Fibroblast of lung (primary cell): ENCODE results near the gene DRAXIN. TPM values are rescaled to one million over a fixed set of nuclear protein-coding genes. Genes with fewer than 3 reads are reported as not detected.
"Not testable (repeated sequence)": the region's sequence is repeated elsewhere in the genome, so short reads cannot be mapped to it uniquely, and the experiment has no call there.

ENCODE experiments used
- DNase-seq, 2 donors: peaks; one replicate each; pipeline versions ENCODE4 v3.0.0 to v3.0.0-alpha.2; 2010; ENCODE audit warnings: low read depth in 2 of 2
- H2AFZ ChIP-seq: 2 replicates; pipeline ENCODE4 v1.5.1; 2012; ENCODE audit warnings: low read length, control low read depth, inconsistent platforms
- H3K27ac ChIP-seq: 2 replicates; pipeline ENCODE4 v1.5.1; 2011; ENCODE audit warnings: low read length, control low read depth; ENCODE audit not compliant: insufficient read depth
- H3K27me3 ChIP-seq: 2 replicates; pipeline ENCODE4 v1.5.1; 2011; ENCODE audit warnings: mild to moderate bottlenecking, low read length; ENCODE audit not compliant: control insufficient read depth, insufficient read depth
- H3K36me3 ChIP-seq: 2 replicates; pipeline ENCODE4 v1.5.1; 2011; ENCODE audit warnings: low read length; ENCODE audit not compliant: control insufficient read depth, insufficient read depth
- H3K4me1 ChIP-seq: 2 replicates; pipeline ENCODE4 v1.5.1; 2011; ENCODE audit warnings: low read length; ENCODE audit not compliant: control insufficient read depth, insufficient read depth; ENCODE audit errors: extremely low read depth
- H3K4me2 ChIP-seq: 2 replicates; pipeline ENCODE4 v1.5.1; 2011; ENCODE audit warnings: low read length, control low read depth; ENCODE audit not compliant: insufficient read depth; ENCODE audit errors: extremely low read depth
- H3K4me3 ChIP-seq, 4 experiments: fragments of 200-600 bp in 1 of 4; sonication (generic) in 1 of 4; replicated peaks in 1 of 4; 2 replicates each; pipeline ENCODE4 v1.5.1; 2011 to 2016; ENCODE audit warnings: low read length in 4 of 4, low read depth in 3 of 4, mild to moderate bottlenecking in 3 of 4, control low read depth in 2 of 4, inconsistent platforms in 1 of 4, mixed read lengths in 1 of 4; ENCODE audit not compliant: insufficient read depth in 1 of 4; ENCODE audit errors: control extremely low read depth in 1 of 4
- H3K79me2 ChIP-seq: 2 replicates; pipeline ENCODE4 v1.5.1; 2012; ENCODE audit warnings: mild to moderate bottlenecking, low read length, inconsistent platforms; ENCODE audit not compliant: control insufficient read depth, insufficient read depth
- H3K9ac ChIP-seq: 2 replicates; pipeline ENCODE4 v1.5.1; 2011; ENCODE audit warnings: mild to moderate bottlenecking, low read length, control low read depth; ENCODE audit not compliant: insufficient read depth
- H3K9me3 ChIP-seq: 2 replicates; pipeline ENCODE4 v1.5.1; 2012; ENCODE audit warnings: low read depth, low read length; ENCODE audit not compliant: control insufficient read depth, insufficient read depth
- H4K20me1 ChIP-seq: 2 replicates; pipeline ENCODE4 v1.5.1; 2011; ENCODE audit warnings: low read length; ENCODE audit not compliant: control insufficient read depth, insufficient read depth; ENCODE audit errors: extremely low read depth
- CTCF ChIP-seq, 2 donors: IDR thresholded peaks in 1 of 2; conservative IDR thresholded peaks in 1 of 2; 1 replicate in 1 of 2; 2 replicates in 1 of 2; pipeline ENCODE4 v1.5.1; 2011 to 2012; ENCODE audit warnings: low read length in 2 of 2, control low read depth in 1 of 2, inconsistent platforms in 1 of 2, low read depth in 1 of 2, mild to moderate bottlenecking in 1 of 2
- EZH2 ChIP-seq: IDR thresholded peaks from 2 replicates; pipeline ENCODE4 v1.5.1; 2012; ENCODE audit warnings: low read length, control low read depth, mild to moderate bottlenecking; ENCODE audit errors: missing control alignments
- polyA minus RNA-seq: library from RNA; depleted of rRNA, polyadenylated mRNA; stranded (reverse); fragments of >200 nt; gene quantifications from 2 replicates; pipeline ENCODE4 v1.2.3, GENCODE V29; 2011; ENCODE audit warnings: low replicate concordance
- polyA plus RNA-seq, 2 donors: library from polyadenylated mRNA; depleted of rRNA in 1 of 2; stranded (reverse) in 1 of 2; unstranded in 1 of 2; fragments of >200 nt; gene quantifications; 2 replicates each; pipeline ENCODE4 v1.2.1, GENCODE V29; 2011 to 2012; ENCODE audit warnings: missing spikeins in 1 of 2
- total RNA-seq: library from RNA; depleted of rRNA; stranded (reverse); fragments of >200 nt; gene quantifications from 2 replicates; pipeline ENCODE4 v1.2.1, GENCODE V29; 2014

The DRAXIN gene
- total RNA-seq (0.50 and 0.51 TPM in 2 replicates), polyA plus RNA-seq (0.03 and 0.21 TPM in 2 replicates), polyA minus RNA-seq (0.37 TPM in 1 of 2 replicates, not detected in the other)
- 0.03 and 0.25 TPM in 2 replicates for polyA plus RNA-seq (2012)

GRCh38 chr1:11691302-11691914 is at the start of gene DRAXIN:
Gene DRAXIN, plus strand, starts transcription at chr1:11691710. Its CDS starts 14,549 bp downstream, at chr1:11706259.
- Histone ChIP-seq H4K20me1 (no peaks in the 10 kb centered on the region), H3K4me1 (peaks cover 8% of the 10 kb centered on the region), H3K9me3 (no peaks in the 10 kb centered on the region), H3K79me2 (no peaks in the 10 kb centered on the region), H3K36me3 (no peaks in the 10 kb centered on the region), H3K4me3 (peak within 1 kb of the TSS in 1 of 4 experiments; percentile 44), H3K4me2 (peak within 1 kb of the TSS; percentile 25), H3K27me3 (peaks cover 40% of the 10 kb centered on the region), H3K9ac (no peak within 1 kb of the TSS), H2AFZ (no peak within 1 kb of the TSS), H3K27ac (no peak within 1 kb of the TSS)
- no peak for TF ChIP-seq CTCF (conservative IDR thresholded peaks at IDR 0.05 in 1 of 2, IDR thresholded peaks at IDR 0.05 in 1 of 2; ENCODE audit: low read depth in 1 of 2, low read length in 2 of 2)
- TF ChIP-seq EZH2, result no peak
- peak in 1 of 2 donors; percentile 16 for DNase-seq

- H3K4me2 ChIP-seq, result no peak overlapping the region
- no peak for DNase-seq
- H4K20me1 ChIP-seq, result no peaks in the 10 kb centered on the region
- H3K27ac ChIP-seq, result no peak overlapping the region
- no peaks in the 10 kb centered on the region for H3K79me2 ChIP-seq
- no peak overlapping the region for H3K9ac ChIP-seq
- H2AFZ ChIP-seq, result no peak overlapping the region
- H3K4me1 ChIP-seq, result no peaks in the 10 kb centered on the region
- H3K4me3 ChIP-seq, result no peak overlapping the region
- no peaks in the 10 kb centered on the region for H3K9me3 ChIP-seq
- TF ChIP-seq EZH2 (no peak), CTCF (conservative IDR thresholded peaks at IDR 0.05 in 1 of 2, IDR thresholded peaks at IDR 0.05 in 1 of 2; ENCODE audit: low read depth in 1 of 2, low read length in 2 of 2) (no peak)
- no peaks in the 10 kb centered on the region for H3K36me3 ChIP-seq
- H3K27me3 ChIP-seq, result peaks cover 5% of the 10 kb centered on the region
Observed at GRCh38 chr1:11641776-11642305, 49.7 kb upstream of the DRAXIN start.

- TF ChIP-seq CTCF (conservative IDR thresholded peaks at IDR 0.05 in 1 of 2, IDR thresholded peaks at IDR 0.05 in 1 of 2; ENCODE audit: low read depth in 1 of 2, low read length in 2 of 2), result peak; percentile 98 to 99
- H3K27ac ChIP-seq, H2AFZ ChIP-seq, H3K36me3 ChIP-seq, H4K20me1 ChIP-seq, H3K9ac ChIP-seq, H3K4me3 ChIP-seq, H3K27me3 ChIP-seq, H3K79me2 ChIP-seq, H3K9me3 ChIP-seq, H3K4me1 ChIP-seq, H3K4me2 ChIP-seq: not testable (repeated sequence)
- DNase-seq, result peak; percentile 20 to 67
Observed at GRCh38 chr1:11642418-11643017, 49.0 kb upstream of the DRAXIN start.
